Stimulated activated CD4-positive, alpha-beta T cell treated with anti-CD3 and anti-CD28 coated beads, TNF-alpha, amount 100 ng/mL, for 4 hours (primary cell): Measurements from ENCODE around the gene ZNF654.
"Not testable (repeated sequence)": the region's sequence is repeated elsewhere in the genome, so short reads cannot be mapped to it uniquely, and the experiment has no call there.

Experiments used
- DNase-seq, 3 experiments: peaks; one replicate each; pipeline ENCODE4 v3.0.0-alpha.2; 2020; ENCODE audit warnings: low read depth in 3 of 3

ZNF654 gene

GRCh38 chr3:88142094-88142624, 83.1 kb downstream of the ZNF654 start:
- DNase-seq: no peak

GRCh38 chr3:88147261-88147660, 88.2 kb downstream of the ZNF654 start:
- no peak for DNase-seq

GRCh38 chr3:88148651-88149050, 89.6 kb downstream of the ZNF654 start:
- no peak for DNase-seq

- no peak for DNase-seq
These were observed 90.0 kb downstream of the ZNF654 start for GRCh38 chr3:88149101-88149508.

GRCh38 chr3:88149509-88150362, 90.7 kb downstream of the ZNF654 start, which contains the start of gene C3orf38:
C3orf38 (plus strand) TSS chr3:88149959; CDS start chr3:88150053, 94 bp downstream.
- peak; percentile 47 to 69 (median 59) for DNase-seq

- no peak for DNase-seq
These were observed 91.3 kb downstream of the ZNF654 start for GRCh38 chr3:88150371-88150770.

- no peak for DNase-seq
These were observed 91.8 kb downstream of the ZNF654 start for GRCh38 chr3:88150806-88151205.

GRCh38 chr3:88151358-88151757, 92.3 kb downstream of the ZNF654 start:
- DNase-seq: no peak

- DNase-seq: no peak
These were observed 93.8 kb downstream of the ZNF654 start for GRCh38 chr3:88152841-88153240.

- no peak for DNase-seq
These were observed 107.4 kb downstream of the ZNF654 start for GRCh38 chr3:88166419-88166971.

GRCh38 chr3:88167173-88167572, 108.1 kb downstream of the ZNF654 start:
- no peak for DNase-seq

GRCh38 chr3:88167704-88168103, 108.6 kb downstream of the ZNF654 start:
- no peak for DNase-seq

GRCh38 chr3:88168171-88168570, 109.1 kb downstream of the ZNF654 start:
- DNase-seq: no peak

- DNase-seq: no peak
These were observed 121.4 kb downstream of the ZNF654 start for GRCh38 chr3:88180398-88180999.

- not testable (repeated sequence) for DNase-seq
These were observed 123.3 kb downstream of the ZNF654 start for GRCh38 chr3:88182165-88182918.

- DNase-seq: no peak
These were observed 129.4 kb downstream of the ZNF654 start for GRCh38 chr3:88188436-88188835.

GRCh38 chr3:88189361-88189810, 130.3 kb downstream of the ZNF654 start:
- no peak for DNase-seq

GRCh38 chr3:88191872-88192409, 132.9 kb downstream of the ZNF654 start:
- DNase-seq: no peak

GRCh38 chr3:88192631-88193030, 133.6 kb downstream of the ZNF654 start:
- no peak for DNase-seq
